Calu3 (cell line): Measurements from ENCODE around the gene DEPDC5. TPM values are rescaled to one million over a fixed set of nuclear protein-coding genes. Genes with fewer than 3 reads are reported as not detected.

Experiments used
- BruUV-seq: library from RNA; stranded (reverse); fragments of 400-500 nt; replicated peaks from 2 replicates; lab custom pipeline; 2021; lab: Mats Ljungman, UMichigan
- CTCF ChIA-PET: fragments of 300-600 bp; sonication (Branson Sonifier 250); formaldehyde crosslinking; loops from one replicate; lab custom pipeline; 2022; ENCODE audit warnings: antibody characterized with exemption; lab: Charles Lee
- DNase-seq: peaks from one replicate; pipeline ENCODE4 v3.0.0; 2022
- H3K27ac Mint-ChIP-seq: one replicate; pipeline ENCODE4 v1.8.0; 2022; ENCODE audit warnings: mixed read lengths; ENCODE audit not compliant: unreplicated experiment
- H3K27me3 Mint-ChIP-seq: one replicate; pipeline ENCODE4 v1.8.0; 2022; ENCODE audit warnings: mixed read lengths; ENCODE audit not compliant: unreplicated experiment
- H3K36me3 Mint-ChIP-seq: one replicate; pipeline ENCODE4 v1.8.0; 2022; ENCODE audit warnings: mild to moderate bottlenecking, moderate library complexity, mixed read lengths; ENCODE audit not compliant: insufficient read depth, unreplicated experiment
- H3K4me1 Mint-ChIP-seq: one replicate; pipeline ENCODE4 v1.8.0; 2022; ENCODE audit warnings: mild to moderate bottlenecking, low read depth, mixed read lengths; ENCODE audit not compliant: unreplicated experiment
- H3K4me3 Mint-ChIP-seq: one replicate; pipeline ENCODE4 v1.8.0; 2022; ENCODE audit warnings: mild to moderate bottlenecking, low read depth, moderate library complexity, mixed read lengths; ENCODE audit not compliant: unreplicated experiment
- H3K9me3 Mint-ChIP-seq: one replicate; pipeline ENCODE4 v1.8.0; 2022; ENCODE audit warnings: low read depth, mixed read lengths; ENCODE audit not compliant: unreplicated experiment
- CTCF ChIP-seq: fragments of 200-600 bp; IDR thresholded peaks from one replicate; pipeline ENCODE4 v1.8.0; 2022; ENCODE audit warnings: antibody characterized with exemption; ENCODE audit not compliant: unreplicated experiment
- intact Hi-C: fragments of 100-400 bp; cut with micrococcal nuclease; formaldehyde crosslinking; loops from one replicate; pipeline ENCODE4 v1.10.0; 2022; ENCODE audit not compliant: unreplicated experiment
- total RNA-seq: library from RNA; stranded (reverse); gene quantifications from 2 replicates; pipeline ENCODE4 v1.2.3, GENCODE V29; 2022

The DEPDC5 gene
- total RNA-seq, 1 experiment from 2014 or later = 33.1 TPM

GRCh38 chr22:31893460-31893859, 139.6 kb downstream of the DEPDC5 start:
- no TSS peak for BruUV-seq

GRCh38 chr22:31895411-31896123, 141.7 kb downstream of the DEPDC5 start:
- no peak overlapping the region for H3K27ac Mint-ChIP-seq
- peaks cover 7% of the 10 kb centered on the region for H3K36me3 Mint-ChIP-seq
- CTCF ChIA-PET = interaction anchor here (0.6 kb wide), 1 partner anchor 262 kb away, joined by 3 read pairs; no protein-coding TSS in a partner anchor
- no peak for TF ChIP-seq CTCF
- no peaks in the 10 kb centered on the region for H3K4me1 Mint-ChIP-seq
- H3K9me3 Mint-ChIP-seq = no peaks in the 10 kb centered on the region
- intact Hi-C loops = loop anchor here (10.0 kb wide), 1 partner anchor 49 kb away; the partner anchor contains the start of gene YWHAH
- H3K27me3 Mint-ChIP-seq = no peaks in the 10 kb centered on the region
- no TSS peak for BruUV-seq
- no peak overlapping the region for H3K4me3 Mint-ChIP-seq
- no peak for DNase-seq

More at GRCh38 chr22:31893460-31893859, 139.6 kb downstream of the DEPDC5 start:
- H3K27me3 Mint-ChIP-seq = no peaks in the 10 kb centered on the region
- no peaks in the 10 kb centered on the region for H3K4me1 Mint-ChIP-seq
- no peak for DNase-seq
- H3K4me3 Mint-ChIP-seq = no peak overlapping the region
- no peaks in the 10 kb centered on the region for H3K9me3 Mint-ChIP-seq
- no peak overlapping the region for H3K27ac Mint-ChIP-seq
- intact Hi-C loops = loop anchor here (10.0 kb wide), 1 partner anchor 51 kb away; the partner anchor contains the start of gene YWHAH
- no peak for TF ChIP-seq CTCF
- CTCF ChIA-PET = no interaction called here
- peaks cover 7% of the 10 kb centered on the region for H3K36me3 Mint-ChIP-seq

- no peak for DNase-seq
- CTCF ChIA-PET = interaction anchor here (0.6 kb wide), 1 partner anchor 263 kb away, joined by 3 read pairs; no protein-coding TSS in a partner anchor
- TF ChIP-seq CTCF = no peak
- Mint-ChIP-seq H3K27ac (no peak overlapping the region), H3K9me3 (no peaks in the 10 kb centered on the region), H3K4me1 (no peaks in the 10 kb centered on the region), H3K27me3 (no peaks in the 10 kb centered on the region), H3K4me3 (no peak overlapping the region), H3K36me3 (peaks cover 7% of the 10 kb centered on the region)
- no TSS peak for BruUV-seq
- intact Hi-C loops = loop anchor here (10.0 kb wide), 1 partner anchor 48 kb away; the partner anchor contains the start of gene YWHAH
These were observed 142.7 kb downstream of the DEPDC5 start for GRCh38 chr22:31896472-31896871.

- Mint-ChIP-seq H3K27ac (no peak overlapping the region), H3K27me3 (no peaks in the 10 kb centered on the region), H3K36me3 (no peaks in the 10 kb centered on the region), H3K4me3 (no peak overlapping the region), H3K4me1 (no peaks in the 10 kb centered on the region), H3K9me3 (no peaks in the 10 kb centered on the region)
- intact Hi-C loops = loop anchor here (10.0 kb wide), 1 partner anchor 47 kb away; the partner anchor contains the start of gene YWHAH
- DNase-seq = no peak
- no TSS peak for BruUV-seq
- TF ChIP-seq CTCF = no peak
- CTCF ChIA-PET = interaction anchor here (0.5 kb wide), 1 partner anchor 24 kb away, joined by 3 read pairs; no protein-coding TSS in a partner anchor
These were observed 144.3 kb downstream of the DEPDC5 start for GRCh38 chr22:31897842-31898805.
